HG02943 (cell line): ENCODE results near the gene PADI3.

Experiments used
- ATAC-seq: cut with Tn5 transposase; IDR thresholded peaks from one replicate; pipeline ENCODE4 v1.9.1; 2021; ENCODE audit warnings: mild to moderate bottlenecking, low read depth, moderate library complexity; ENCODE audit not compliant: unreplicated experiment

Gene PADI3

DNA sequence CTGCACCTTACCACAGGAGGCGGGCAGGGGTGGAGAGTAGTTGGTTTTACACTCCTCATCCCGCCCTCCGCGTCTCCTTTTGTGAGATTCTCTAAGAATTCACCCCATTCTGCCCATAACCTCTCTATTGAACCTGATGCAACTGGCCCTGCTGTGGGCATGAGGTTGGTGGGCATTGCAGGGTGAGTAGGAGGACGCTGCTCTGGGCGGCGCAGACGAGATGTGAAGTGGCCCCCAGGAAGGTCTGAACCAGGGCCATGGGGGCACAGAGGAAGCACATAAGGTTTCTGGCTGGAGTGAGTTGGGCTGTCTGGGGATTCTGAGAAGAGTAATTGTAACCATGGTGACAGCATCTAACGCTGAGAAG is 35.1 kb upstream of the PADI3 start:
- ATAC-seq: no peak

DNA sequence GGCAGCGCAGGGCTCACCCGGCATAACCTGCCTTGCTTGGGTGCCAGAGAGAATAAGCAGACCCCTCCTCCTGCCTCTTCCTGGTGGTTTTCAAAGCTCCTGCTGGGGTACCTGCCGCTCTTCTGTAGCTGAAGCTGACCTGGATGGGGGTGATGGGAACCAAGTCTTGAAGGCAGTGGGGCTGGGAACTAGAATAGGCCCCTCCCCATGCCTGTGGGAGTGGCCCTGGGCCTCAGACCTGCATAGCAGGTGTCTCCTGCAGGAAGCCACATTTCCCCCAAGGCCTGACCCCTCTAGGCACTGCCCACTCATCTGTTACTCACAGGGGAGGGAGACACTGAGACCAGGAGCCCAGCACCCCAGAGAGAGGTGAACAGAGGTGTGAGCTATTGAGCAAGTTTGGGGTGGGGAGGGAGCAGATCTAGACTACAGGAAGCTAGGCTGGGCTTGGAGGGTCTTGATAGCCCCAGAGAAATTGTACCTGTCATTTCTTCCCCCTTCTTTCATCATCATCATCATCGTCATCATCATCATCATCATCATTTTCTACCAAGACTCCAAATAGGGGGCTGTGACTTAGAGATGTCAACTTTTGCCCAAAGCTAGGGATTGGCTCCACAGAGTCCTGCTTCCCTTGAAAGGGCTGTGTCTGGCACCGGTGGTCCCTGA is 33.9 kb upstream of the PADI3 start:
- ATAC-seq: no peak

DNA sequence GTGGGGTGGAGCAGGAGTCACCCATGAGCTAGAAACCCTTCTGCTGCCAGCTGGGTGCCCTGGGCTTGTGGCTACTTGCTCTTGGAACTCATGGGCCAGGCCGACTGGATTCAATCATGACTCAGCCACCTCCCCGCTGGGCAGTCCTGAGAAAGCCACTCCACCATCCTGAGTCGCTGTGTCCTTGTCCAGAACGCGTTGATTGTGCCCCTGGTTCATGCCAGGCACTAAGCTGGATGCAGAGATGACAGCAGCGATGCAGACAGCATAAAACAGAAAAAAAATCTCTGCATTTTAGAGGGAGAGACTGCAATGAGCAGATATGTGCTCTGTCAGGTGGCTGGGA is 33.4 kb upstream of the PADI3 start:
- ATAC-seq: no peak

DNA sequence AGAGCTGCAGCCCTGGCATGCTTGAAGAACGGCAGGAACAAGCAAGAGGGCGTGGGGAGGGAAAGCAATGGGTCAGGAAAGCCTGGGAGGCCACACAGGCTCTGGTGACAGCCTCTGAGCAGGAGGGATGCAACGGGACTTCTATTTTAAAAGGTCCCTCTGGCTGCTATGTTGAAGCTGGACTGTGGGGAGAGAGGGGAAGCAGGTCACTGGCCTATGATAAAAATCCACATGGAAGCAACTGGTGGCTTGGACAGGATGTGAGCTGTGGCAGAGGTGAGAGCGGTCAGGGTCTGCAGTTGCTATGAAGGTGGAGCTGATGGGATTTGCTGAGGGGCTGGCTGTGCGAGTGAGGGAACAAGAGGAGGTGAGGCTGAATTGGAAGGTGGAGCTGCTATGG is 32.8 kb upstream of the PADI3 start:
- no peak for ATAC-seq

DNA sequence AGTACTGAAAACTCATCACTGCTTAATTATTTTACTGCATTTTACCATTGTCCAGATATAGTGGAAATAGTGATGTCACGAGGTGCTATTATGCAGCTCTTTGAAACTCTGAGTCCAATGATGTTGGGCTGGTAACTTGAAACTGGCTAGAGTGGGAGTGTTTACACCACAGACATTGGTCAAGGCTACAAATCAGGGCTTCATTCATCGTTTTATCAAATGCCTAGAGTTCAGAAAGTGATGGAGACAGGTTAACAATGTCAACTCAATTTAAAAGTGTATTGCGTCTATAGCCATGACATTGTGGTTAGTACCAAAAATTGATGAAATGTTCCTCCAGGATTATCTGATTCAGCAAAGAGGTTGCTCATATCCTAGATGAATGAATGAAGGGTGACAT is 31.3 kb upstream of the PADI3 start:
- ATAC-seq: no peak

DNA sequence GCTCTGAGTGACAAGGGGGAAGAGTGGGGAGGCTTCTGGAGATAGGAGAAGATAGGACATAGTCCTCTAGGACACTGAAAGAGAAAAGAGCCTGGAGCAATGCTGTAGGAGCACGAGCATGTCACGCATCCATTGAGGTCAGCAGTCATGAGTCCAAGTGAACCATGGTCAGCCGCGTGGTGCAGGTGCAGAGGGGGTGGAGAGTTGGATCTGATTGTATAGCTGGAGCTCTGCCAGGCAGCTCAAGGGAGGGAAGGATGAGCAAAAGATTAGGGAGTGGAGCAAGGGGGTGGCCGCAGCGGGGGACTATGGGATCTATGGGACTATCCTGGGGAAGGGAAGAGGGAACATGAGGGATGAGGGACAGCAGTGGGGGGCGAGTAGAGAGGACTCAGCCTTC is 30.0 kb upstream of the PADI3 start:
- ATAC-seq: no peak

DNA sequence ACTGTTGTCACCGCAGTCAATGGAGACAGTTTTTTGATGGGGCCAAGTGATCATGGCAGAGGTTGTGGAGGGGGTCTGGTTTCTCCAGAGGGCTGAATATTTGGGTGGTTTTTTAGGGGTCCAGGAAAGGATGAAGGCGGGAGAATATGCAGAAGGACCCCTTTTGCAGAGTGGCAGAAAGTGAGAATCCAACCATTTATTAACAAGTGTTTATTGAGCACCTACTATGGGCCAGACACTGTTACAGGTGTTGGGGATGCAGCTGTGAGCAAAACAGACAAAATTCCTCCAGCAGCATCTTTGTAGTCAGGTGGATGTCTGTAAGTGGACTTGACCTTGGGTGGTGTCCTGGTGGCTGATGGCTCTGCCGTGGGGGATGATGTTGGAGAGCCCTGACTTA is 28.6 kb upstream of the PADI3 start:
- ATAC-seq: no peak

DNA sequence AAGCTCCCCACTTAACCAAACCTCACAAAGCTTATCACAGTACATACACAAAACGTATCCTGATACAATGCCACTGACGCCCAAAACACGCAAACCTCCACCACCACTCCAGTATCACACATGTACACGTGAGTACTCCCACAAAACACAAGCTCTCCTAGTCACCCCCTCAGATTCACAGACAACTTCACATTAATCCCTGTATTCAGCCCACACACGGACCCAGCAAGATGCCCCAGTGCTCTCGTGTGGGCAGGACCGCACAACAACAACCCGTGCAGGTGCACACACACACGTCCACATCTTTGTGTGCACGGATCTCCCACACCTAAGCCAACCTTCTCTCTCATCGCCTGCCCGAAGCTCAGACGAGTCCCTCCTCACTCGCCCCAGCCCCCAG is 26.3 kb upstream of the PADI3 start:
- ATAC-seq: no peak

DNA sequence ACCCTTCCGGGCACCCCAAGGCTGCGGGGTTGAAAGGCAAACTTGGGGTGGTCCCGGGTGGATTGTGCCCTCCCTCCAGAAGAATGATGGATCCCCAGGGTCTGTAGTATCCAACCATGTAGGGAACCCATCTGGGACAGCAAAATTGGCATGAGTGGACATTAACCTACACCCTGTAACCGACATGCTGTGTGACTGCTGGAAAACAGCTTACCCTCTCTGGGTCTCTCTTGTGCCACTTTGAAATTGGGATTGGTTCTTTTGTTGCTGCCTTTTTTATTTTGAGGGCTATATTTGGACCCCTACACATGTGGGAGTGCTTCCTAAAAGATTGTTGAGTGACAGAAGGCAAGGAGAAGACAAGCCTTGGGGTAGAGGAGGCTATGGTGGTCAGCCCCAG is 24.5 kb upstream of the PADI3 start:
- ATAC-seq: no peak

DNA sequence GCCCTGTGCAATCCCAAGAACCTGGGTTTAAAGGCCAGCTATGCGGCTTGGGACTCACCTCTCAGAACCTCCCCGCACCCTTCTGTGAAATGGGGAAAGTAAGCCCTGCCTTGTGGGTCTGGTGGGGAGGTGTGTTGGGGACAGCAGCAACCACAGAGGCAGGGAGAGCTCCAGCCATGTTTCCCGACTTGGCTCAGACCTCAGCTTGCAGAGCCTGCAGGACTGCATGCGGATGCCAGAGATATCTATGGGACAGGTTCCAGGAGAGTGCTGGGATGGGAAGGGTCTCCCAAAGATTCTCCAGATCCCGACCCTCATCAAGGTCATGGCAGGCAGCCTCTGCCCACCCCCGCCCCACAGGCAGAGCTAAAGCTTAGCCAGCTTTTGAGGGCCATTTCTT is 23.8 kb upstream of the PADI3 start:
- ATAC-seq: no peak

DNA sequence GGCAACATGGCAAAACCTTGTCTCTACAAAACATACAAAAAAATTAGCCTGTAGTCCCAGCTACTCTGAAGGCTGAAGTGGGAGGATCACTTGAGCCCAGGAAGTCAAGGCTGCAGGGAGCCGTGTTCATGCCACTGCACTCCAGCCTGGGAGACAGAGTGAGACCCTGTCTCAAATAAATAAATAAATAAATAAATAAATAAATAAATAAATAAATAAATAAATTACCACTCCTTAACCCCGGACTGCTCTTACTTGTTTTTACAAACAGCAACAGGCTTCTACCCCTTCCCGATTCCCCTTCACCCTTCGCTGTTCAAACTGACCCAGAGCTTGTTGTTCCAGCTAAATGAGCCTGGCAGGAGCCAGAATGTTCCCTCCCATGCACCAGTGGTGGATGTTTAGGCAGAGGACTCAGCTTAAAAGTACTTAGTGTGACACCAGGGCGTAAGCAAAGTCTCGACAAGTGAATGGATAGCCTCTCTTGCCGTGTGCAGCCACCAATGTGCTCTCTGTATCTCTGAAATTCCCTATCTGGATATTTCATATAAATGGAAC is 21.5 kb upstream of the PADI3 start:
- no peak for ATAC-seq

DNA sequence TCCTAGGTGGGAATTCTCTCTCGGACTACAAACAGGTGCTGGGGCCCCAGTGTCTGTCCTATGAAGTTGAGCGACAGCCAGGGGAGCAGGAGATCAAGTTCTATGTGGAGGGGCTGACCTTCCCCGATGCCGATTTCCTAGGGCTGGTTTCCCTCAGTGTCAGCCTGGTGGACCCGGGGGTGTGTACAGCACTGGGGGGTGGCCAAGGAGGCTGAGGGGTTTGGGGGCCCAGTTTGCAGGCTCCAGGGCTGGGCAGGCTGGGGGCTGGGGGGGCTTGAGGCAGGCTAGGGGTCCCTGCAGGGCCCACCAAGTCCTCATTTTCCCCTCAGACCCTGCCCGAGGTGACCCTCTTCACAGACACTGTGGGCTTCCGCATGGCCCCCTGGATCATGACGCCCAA is 20.3 kb upstream of the PADI3 start:
- ATAC-seq: no peak

DNA sequence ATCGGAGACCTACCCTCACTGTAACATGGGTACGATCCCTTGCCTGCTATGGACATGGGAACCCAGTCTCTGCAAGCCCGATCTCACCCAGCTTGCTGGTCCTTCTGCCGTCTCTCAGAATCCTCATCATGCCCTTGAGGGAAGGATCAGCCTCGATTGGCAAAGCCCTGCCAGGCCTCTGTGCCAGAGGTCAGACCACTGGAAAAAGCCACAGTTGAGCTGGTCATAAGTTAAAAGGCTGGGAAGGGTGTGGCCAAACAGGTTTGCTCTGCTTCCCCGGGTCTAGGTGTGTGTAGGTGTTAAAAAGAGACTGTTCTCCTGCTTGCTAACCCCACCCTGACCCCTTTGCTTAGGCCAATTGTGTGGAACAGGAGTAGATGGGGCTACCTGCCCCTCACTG is 19.5 kb upstream of the PADI3 start:
- no peak for ATAC-seq

DNA sequence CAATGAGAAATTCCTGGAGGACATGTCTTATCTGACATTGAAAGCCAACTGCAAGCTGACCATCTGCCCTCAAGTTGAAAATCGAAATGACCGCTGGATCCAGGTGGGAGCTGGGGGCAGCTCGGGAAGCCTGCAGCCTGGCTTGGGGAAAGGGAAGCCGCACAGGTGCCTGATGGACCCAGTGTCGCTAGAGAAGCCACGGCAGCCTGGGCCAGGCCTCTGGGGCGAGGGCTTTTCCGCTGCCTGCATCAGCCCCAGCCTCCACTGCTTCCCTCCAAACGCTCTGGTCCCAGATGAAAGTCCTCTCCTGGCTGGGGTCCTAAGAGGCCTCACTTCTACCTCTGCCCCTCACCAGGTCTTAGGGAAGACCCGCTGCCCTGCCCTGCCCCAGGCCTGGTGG is 18.8 kb upstream of the PADI3 start:
- no peak for ATAC-seq

DNA sequence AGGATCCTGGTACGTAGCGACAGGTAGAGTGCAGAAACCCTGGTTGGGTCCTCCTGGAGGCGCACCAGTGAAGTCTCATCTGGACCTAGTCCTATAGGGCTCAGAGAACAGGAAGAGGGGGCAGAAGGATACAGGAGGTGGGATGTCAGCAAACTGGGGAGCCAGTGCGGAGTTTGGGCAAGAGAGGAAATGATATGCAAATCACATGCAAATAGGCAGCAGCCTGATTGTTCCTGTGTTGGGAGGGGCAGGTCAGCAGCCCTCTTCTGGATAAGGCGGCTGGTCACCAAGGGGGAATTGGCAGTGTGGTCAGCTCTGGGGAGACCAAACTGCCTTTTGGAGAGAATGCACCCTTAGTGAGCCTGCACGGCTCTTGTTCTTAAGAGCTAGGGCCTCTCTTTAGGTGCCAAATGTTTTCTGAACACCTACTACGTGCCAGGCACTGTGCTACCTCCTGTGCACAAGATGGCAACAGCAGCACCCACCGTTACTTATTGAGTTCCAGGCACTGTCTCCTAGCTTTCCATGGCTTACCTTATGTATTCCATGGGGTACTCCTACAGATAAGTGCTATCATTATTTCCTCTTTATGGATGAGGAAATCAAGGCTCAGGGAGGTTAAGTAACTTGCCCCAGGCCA is 18.1 kb upstream of the PADI3 start:
- ATAC-seq: no peak

DNA sequence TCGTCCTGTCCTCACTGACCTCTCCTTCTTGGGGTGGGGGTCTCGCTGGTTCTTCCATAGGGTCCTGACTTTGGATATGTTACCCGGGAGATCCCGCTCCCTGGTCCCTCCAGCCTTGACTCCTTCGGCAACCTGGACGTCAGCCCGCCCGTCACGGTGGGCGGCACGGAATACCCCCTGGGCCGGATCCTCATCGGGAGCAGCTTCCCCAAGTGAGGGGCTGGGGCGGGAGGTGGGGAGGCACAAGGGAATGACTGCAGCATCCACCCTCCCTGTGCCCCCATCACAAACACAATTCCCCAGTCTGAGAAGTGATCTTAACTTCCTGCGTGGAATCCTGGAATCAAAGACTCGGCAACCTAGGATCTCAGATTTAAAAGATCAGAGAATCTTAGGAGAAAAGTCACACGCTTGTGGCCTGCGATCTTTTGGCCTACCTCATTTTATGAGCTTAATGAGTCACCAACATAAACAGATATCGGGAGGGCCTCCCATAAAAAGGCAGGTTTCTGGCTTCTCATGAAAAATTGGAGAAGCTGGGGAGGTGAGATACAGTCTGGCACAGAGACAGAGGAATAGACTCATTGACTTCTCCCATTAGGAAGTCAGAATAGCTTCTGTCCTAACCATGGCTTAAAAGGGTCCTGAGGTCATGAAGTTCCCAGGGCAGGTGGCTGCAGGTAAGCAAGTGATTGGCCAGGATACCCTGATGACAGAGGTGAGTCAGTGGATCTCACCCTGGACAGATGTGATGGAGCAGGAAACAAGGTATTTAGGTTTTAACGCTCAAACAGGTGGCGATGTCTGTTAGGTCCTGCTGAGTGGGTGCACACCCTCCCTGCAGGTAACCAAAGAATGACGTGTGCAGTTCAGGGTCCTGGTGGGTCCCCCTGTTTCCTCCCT is 15.9 kb upstream of the PADI3 start:
- no peak for ATAC-seq

DNA sequence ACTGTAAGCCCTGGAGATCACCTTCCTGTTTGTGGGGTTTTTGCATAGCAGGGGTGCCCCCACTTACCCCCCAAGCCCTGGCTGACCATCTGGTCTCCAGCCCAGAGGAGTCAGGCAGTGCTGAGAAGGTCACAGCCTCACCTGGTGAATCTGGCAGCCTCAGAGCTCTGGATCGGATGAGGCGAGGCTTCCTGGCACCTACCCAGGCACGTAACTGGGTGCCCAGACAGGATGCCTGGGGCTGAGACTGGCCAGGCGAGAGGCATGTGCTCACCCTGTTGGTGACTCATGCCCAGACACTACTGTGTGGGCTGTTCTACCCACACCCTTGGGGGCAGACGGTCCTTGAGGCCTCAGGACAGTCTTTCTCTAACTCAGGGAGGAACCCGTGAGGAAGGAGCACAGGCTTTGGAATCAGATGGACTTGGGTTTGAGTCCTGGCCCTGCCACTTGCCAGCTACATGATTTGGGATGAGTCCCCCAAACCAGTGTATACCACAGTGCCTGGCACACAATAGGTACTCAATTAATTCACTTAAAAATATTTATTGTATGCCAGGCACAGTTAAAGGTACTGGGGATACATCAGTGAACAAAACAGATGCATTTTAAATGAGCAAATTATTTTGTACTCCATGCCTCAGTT is 15.1 kb upstream of the PADI3 start:
- no peak for ATAC-seq

DNA sequence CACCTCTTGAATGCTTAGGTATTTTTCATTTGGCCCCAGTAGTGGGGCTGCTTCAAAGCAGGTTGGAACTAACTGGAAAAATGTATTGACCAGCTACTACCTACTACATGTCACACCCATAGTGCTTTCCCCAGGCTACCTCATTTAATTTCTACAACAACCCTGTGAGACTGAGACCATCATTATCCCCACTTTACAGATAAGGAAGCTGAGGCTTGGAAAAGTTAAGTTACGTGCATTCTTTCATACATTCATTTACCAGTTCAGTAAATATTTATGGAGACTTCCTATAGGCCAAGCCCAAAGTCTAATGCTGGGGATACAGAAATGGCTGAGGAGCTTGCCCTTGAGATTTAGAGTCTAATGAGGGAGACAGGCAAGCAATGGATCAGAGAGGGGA is 14.5 kb upstream of the PADI3 start:
- ATAC-seq: no peak

DNA sequence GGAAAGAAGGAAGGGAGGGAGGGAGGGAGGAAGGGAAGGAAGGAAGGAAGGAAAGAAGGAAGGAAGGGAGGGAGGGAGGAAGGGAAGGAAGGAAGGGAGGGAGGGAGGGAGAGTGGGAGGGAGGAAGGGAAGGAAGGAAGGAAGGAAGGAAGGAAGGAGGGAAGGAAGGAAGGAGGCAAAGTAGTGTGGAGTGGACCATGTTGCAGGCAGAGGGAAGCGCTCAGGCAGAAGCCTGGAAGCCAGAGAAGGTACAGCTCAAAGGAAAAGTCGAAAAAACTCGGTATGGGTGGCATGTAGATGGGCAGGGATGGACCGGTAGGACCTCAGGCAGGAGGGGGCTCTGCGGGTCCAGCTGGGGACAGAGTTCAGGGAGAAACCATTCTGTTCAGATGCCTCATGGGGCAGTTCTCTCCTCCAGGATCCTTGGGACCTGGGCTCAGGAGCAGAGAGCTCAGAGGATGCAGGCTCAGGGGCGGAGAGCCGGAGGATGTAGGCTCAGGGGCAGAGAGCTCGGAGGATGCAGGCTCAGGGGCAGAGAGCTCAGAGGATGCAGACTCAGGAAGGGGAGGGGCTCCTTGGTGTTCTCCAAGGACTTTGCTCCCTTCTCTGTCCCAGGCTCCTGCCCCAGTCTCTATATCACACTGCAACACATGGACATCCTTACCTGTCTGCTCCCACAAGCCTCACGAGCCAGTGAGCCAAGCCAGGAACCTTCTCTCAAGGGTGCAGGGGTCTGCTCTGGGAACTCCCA is 13.6 kb upstream of the PADI3 start:
- ATAC-seq: no peak

DNA sequence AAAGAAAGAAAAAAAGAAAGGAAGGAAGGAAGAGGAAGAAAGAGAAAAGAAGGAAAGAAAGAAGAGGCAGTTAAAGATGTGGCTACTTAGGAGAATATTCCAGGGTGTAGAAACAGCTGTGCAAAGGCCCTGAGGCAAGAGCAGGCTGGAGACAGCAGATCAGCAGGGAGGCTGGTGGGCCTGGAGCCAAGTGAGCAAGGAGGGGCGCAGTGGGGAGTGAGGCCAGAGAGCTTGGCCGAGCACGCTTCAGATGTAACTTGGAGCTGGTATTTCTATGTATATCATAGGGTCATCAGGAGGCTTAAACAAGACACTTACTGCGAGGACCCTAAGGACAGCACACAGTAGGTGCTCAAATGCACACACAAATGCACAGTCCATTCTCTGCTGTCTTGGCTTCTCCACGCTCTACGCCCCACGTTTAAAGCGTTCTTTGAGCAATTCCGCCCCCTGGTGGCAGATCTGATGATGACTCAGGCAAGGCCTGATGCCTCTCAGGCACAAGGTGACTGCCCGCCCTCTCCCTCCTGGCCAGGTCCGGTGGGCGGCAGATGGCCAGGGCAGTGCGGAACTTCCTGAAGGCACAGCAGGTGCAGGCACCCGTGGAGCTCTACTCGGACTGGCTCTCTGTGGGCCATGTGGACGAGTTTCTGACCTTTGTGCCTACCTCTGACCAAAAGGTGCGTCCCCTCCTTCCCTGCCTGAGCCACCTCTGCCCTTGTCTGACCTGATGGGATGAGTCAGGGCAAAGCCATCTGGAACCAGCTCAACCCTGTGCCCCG is 11.9 kb upstream of the PADI3 start:
- ATAC-seq: no peak
